ENCODE data around the gene JPH3.

DNA sequence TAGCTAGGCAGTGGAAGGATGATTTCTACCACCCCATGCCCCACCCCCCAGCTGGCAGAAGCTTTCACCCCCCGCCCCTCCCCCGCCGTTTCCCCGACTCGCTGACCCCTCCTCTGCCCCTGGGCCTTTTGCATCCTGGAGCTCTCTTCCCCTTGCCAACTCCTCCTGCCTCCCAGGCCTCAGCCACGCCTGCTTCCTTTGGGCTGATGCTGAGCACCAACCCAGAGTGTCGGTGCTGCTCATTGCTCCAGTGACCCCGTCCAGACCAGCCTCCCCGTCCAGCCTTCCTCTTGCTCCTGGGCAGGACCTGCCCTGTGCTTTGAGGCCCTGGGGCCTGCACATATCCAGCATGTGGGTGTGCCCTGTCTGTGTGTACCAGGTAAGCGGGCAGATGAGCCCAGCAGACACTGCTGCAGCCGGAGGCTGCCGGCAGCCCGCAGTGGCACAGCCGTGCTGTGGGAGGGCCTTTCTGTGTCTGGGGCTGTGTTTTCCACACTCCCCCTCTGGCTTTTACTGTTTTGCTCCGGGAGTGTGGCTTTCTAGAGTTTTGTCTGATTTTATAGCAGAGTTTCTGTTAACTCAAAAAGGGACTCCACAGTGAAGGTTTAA, 72.9 kb downstream of the JPH3 start:
- no peak for TF ChIP-seq POLR2A (IDR thresholded peaks at IDR 0.05)
- TF ChIP-seq, protein P1, sequence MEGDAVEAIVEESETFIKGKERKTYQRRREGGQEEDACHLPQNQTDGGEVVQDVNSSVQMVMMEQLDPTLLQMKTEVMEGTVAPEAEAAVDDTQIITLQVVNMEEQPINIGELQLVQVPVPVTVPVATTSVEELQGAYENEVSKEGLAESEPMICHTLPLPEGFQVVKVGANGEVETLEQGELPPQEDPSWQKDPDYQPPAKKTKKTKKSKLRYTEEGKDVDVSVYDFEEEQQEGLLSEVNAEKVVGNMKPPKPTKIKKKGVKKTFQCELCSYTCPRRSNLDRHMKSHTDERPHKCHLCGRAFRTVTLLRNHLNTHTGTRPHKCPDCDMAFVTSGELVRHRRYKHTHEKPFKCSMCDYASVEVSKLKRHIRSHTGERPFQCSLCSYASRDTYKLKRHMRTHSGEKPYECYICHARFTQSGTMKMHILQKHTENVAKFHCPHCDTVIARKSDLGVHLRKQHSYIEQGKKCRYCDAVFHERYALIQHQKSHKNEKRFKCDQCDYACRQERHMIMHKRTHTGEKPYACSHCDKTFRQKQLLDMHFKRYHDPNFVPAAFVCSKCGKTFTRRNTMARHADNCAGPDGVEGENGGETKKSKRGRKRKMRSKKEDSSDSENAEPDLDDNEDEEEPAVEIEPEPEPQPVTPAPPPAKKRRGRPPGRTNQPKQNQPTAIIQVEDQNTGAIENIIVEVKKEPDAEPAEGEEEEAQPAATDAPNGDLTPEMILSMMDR (IDR thresholded peaks at IDR 0.05 in 4 of 5, conservative IDR thresholded peaks at IDR 0.05 in 1 of 5): no peak
